Subcutaneous adipose tissue (tissue), 4 donors: ENCODE results near the gene ABCC5. TPM values are rescaled to one million over a fixed set of nuclear protein-coding genes. Genes with fewer than 3 reads are reported as not detected.

Experiments
- CTCF ChIP-seq: fragments of 450-650 bp; IDR thresholded peaks from one replicate; pipeline ENCODE4 v1.5.1; 2016; ENCODE audit warnings: low read depth, mild to moderate bottlenecking, control low read depth, antibody characterized with exemption, moderate library complexity
- total RNA-seq, 4 donors: library from RNA; depleted of rRNA; stranded (reverse); fragments of >200 nt; gene quantifications; one replicate each; pipeline ENCODE4 v1.1.0, GENCODE V29; 2016

Gene ABCC5
- total RNA-seq, 4 donors from 2014 or later: 17.9 to 61.9 (median 28.1) TPM

DNA sequence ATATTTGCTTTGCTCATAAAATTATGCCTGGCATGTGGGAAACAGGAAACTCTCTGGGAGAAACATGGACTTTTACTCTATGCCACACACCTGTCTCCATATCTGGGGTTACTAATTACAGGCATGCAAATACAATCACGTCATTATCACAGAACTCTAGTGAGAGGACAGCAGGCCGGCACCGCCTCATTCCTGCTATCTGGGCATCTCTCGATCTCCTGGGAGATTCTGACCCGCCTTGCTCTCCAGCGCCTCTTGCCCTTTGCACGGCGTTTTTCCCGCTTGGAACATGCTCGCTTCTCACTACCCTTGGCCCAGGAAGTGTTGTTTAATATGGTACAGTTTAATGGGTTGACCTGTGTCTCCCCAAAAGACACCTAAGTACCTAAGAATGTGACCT is 87.6 kb downstream of the ABCC5 start:
- no peak for TF ChIP-seq CTCF

- TF ChIP-seq CTCF: no peak
These were observed 90.6 kb downstream of the ABCC5 start for GRCh38 chr3:183927059-183927458.

DNA sequence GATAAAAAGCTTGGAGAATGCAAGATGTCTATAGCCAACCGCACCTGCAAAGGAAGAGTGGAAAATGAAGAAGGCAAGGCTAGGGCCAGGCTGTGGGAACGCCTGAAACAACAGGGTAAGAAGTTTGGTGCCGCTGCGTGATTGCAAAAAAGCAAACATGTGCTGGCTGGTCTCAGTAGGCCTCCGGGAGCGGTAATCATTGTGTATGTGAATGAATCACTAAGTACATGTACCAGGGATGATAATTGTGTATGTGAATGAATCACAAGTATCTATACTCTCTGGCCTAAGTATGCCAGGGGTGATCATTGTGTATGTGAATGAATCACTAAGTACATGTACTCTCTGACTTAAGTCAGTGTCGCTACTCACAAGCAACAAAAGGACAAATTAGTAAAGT is 92.7 kb downstream of the ABCC5 start:
- TF ChIP-seq CTCF: no peak

GRCh38 chr3:183924543-183924942 is 93.1 kb downstream of the ABCC5 start:
- TF ChIP-seq CTCF: no peak

DNA sequence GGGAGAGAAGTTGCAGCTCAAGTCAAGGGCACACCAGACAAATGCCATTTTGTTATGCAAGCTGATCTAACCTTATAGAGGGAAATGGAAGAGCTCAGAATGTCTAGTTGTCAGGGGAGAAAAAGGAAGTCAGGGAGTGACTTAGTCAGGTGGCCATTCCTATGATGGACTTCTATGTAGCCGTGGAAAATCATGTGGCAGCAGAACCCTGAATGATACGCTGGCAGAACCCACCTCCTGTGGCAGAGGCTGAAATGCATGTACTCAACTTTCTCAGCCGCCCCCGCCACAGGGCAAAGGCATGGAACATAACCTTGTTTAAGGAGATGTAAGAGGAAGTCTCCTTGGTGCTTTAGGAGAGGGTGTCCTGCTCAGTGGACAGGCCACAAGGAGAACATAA is 95.3 kb downstream of the ABCC5 start:
- TF ChIP-seq CTCF: no peak

- TF ChIP-seq CTCF: no peak
These were observed 96.6 kb downstream of the ABCC5 start for GRCh38 chr3:183921096-183921495.

DNA sequence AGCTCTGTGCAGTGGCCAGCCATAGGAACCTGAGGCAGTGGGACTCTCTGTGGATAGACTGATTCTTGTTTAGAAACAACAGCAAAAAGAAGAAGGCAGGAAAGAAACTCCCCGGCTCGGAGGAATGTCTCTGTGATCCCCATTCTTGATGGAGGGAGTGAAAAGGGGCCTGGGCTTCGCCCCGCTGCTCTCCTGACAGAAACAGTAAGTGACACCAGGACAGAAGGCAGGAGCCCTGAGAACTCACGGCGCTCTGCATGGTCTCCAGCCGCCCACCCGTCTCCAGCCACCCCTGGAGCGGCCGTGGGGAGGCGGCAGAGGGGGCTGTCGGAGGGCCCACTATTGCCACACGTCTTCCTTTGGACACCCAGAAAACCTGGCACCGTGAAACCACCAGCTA is 97.3 kb downstream of the ABCC5 start:
- no peak for TF ChIP-seq CTCF
